HG03103 (cell line): ENCODE measurements around the gene MED14.
"Not testable (repeated sequence)": the region's sequence is repeated elsewhere in the genome, so short reads cannot be mapped to it uniquely, and the experiment has no call there.

Experiments
- ATAC-seq: cut with Tn5 transposase; IDR thresholded peaks from one replicate; pipeline ENCODE4 v1.9.1; 2021; ENCODE audit warnings: low read depth; ENCODE audit not compliant: unreplicated experiment

MED14 gene

DNA sequence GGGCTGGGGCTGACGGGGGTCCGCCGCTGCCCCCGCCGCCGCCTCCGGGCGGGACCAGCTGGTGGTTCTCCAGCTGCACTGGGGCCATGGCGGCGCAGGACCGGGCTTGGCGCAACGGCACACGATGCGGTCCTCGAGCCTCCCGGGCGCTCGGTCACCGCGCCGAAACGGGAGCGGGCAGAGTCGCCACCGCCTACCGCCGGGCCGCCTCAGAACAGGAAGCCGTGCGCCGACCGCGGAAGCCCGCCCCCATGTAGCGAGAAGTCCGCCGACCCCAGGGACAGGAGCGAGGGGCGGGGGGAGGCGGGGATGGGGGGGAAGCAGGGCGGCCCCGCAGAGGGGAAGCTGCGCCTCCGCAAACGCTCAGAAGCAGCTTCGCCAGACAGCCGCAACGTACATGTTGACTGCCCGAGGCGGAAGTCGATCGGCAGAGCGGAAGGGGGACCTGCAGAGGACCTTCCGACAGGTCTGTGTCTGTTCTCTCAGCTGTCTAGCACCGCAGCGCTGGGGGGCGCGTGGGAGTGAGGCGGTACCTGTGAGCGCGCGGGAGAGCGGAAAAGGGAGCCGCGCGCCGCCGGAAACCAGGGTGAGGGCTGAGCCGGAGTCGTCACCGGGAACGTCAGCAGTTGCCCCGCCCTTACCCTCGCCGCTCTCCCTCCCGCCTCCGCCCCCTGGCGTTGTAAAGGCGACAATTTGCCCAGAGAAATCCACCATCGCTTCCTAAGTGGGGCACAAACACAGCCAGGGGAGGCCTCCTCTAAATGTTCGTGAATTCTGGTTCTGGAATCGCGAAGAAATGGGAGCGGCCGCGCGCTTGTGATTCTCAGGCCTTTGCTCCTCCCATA lies at the start of gene MED14:
Gene MED14, minus strand, starts transcription at position 218 of the 845 bp plus-strand sequence. Its CDS starts 130 bp downstream, at position 88.
- ATAC-seq, result peak; percentile 77

- no peak for ATAC-seq
Observed at GRCh38 chrX:40784516-40785151, 49.3 kb upstream of the MED14 start.

- ATAC-seq, result not testable (repeated sequence)
Observed at GRCh38 chrX:40782644-40783259, 47.4 kb upstream of the MED14 start.

- no peak for ATAC-seq
Observed at GRCh38 chrX:40780951-40781350, 45.6 kb upstream of the MED14 start.

DNA sequence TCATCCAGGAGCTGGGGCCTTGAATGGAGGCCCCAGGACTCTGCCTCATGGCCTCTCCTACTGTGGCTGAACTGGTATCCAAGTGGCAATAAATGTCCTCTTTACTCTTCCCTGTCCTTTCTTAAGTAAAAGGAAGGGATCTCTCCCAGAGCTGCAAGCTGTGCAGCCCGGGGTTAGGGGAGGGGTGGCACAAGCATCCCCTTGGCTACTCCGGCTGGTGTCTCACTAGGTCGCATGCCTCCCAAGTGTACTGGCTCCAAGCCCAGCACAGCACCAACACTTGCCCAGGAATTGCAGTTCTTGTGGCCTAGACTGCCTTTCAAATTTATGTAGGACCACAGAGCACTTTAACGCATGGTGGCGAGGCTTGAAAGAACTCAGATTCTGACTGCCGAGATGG lies 44.7 kb upstream of the MED14 start:
- no peak for ATAC-seq

DNA sequence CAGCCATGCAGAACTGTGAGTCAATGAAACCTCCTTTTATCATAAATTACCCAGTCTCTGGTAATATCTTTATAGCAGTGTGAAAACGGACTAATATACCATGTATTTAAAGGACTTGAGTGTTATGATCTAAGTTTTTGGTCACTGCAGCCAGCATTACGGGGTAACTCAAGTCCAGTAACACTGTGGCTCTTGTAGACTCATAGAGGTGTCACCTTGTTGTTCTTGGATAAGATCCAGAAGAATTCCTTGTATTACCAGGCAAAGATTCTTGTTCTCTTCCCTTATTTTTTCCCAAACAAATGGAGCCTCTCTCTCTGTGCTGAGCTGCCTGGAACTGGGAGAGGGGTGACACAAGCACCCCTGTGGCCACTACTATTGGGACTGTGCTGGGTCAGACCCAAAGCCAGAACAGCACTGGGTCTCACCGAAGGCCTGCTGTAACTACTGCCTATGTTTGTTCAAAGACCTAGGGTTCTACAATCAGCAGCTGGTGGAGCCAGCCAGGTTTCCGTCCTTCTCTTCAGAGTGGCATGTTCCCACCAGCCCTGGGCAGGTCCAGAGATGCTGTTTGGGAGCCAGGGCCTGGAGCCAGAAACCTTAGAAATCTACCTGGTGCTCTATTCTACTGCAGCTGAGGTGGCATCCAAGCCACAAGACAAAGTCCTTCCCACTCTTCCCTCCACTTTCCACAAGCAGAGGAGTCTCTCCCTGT lies 43.7 kb upstream of the MED14 start:
- no peak for ATAC-seq

- no peak for ATAC-seq
Observed at GRCh38 chrX:40773809-40774208, 38.5 kb upstream of the MED14 start.

DNA sequence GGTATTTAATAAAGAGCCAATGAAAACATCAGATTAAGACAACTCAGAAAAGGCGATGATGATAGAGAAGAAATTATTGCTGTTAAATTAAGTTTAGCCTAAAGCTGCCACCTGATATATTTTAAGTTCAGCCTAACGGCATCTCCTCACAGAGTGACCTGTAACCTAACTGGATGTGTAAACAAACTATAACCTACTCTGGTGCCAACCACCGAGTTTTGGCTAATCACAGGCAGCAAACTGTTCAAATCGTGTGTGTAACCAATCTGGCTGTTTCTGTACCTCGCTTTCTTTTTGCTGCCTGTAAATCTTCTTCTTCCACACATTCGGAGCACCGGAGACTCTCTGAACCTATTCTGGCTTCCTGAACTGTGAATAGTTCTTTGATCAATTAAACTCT lies 37.8 kb upstream of the MED14 start:
- ATAC-seq, result no peak

DNA sequence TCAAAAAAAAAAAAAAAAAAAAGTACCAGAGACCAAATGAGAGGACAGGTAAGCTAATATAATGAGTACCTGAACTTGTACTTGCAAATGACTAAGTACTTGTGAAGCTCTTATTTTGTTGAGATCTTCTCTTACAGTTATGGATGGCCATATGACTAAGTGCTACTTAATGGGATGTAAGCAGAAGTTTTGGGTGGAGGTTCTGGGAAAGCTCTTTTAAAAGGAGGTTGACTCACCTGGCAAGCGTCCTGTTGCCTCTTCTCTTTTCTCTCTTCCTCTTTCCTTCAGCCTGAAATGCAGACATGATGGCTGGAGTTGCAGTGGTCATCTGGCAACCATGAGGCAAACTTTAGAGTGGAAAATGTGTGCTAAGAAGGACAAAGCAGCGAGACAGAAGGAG lies 36.9 kb upstream of the MED14 start:
- ATAC-seq, result no peak

GRCh38 chrX:40761762-40762161 lies 26.4 kb upstream of the MED14 start:
- ATAC-seq, result no peak

DNA sequence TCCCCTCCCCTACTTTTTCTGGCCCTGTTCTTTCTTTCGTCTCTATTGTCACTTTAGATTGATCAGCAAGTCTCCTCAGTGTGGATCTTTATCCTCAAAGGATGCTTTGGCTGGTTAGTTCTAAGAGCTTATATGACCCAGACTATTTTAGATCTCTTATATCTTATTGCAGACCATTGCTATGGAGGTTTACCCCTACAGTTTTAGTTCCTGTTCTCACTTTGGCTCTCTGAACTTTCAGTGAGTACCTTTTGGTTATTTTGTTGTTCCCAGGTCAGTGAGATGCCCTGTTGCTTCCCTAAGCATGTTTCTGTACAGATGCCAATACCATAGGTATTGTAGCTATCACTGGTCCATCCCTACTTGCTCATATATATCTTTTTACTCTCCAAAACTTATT lies 24.0 kb upstream of the MED14 start:
- no peak for ATAC-seq

DNA sequence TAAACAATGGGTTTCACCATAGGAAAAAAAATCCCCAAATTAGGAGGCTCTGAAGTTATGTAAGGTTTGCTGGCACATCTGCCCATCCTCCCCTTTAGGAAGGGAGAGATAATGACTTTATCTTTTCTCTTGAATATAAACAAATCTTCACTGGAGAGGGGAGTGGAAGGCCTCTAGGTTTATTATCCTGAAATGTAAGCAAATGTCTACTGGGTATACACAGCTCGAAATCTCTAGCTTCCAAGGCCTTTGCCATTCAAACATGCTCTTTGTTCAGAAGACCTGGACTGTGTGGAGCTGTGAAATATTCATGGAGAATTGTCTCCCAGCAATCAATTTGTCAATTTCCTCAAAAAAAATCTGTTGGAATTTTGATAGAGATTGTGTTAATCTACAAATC lies 21.7 kb upstream of the MED14 start:
- ATAC-seq, result no peak

GRCh38 chrX:40755291-40756249 lies 20.2 kb upstream of the MED14 start:
- ATAC-seq, result no peak

GRCh38 chrX:40749681-40750494 lies 14.5 kb upstream of the MED14 start:
- ATAC-seq, result no peak

DNA sequence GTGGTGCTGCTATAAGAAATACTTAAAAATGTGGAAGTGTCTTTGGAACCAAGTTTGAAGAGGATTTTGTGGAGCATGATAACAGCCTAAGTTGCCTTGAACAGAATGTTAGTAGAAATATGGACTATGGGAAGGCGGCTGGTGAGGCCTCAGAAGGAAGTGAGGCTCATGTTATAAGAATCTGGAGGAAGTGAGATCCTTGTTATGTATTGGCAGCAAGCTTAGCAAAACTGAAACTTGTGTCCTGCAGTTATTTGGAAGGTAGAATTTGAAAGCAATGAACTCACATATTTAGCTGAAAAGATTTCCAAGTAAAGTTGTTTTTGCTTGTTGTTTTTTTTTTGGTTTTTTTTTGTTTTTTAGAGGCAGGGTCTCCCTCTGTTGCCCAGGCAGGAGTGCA lies 13.6 kb upstream of the MED14 start:
- no peak for ATAC-seq

DNA sequence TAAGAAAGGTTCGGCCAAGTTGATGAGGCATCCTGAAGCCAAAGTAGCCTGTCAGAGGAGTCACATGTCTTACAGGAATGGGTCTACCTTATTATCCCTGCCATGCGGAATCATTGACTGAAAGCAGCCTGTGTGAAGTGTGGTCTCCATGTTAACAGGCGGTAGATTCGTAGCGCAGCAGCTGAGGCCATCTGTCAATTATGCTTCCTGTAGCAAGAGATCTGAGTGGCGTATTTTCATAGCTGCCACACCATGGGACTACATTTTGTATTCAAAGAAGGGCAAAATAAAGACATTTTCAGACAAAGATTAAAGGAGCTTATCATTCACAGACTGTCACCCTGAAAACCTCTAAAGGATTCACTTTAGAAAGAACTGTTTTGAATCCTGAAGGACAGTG lies 11.2 kb upstream of the MED14 start:
- no peak for ATAC-seq

GRCh38 chrX:40736170-40736505 lies 796 bp upstream of the MED14 start:
- ATAC-seq, result no peak

DNA sequence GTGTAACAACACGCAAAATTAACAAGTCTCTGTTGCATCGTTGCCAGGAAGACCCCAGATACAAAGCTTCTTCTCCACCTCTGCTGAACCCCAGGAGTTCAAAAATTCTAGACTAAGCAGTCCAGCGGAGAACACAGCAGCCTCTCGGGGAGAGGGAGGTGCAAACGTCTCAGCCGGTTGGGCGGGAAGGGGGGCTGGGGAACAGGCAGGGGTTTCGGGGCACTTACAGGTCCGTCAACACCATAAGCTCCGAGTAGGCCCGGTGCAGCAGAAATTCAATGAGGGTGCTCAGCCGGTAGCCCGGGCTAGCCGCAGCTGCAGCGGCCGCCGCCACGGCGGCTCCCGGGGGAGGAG lies 394 bp downstream of the MED14 start:
- ATAC-seq, result peak; percentile 10

GRCh38 chrX:40733706-40734105 lies 1.6 kb downstream of the MED14 start:
- no peak for ATAC-seq
